WTC11 (cell line): Measurements from ENCODE around the gene GAL. TPM values are rescaled to one million over a fixed set of nuclear protein-coding genes. Genes with fewer than 3 reads are reported as not detected.

Source experiments
- ATAC-seq: fragments of 200-7000 bp; cut with Tn5 transposase; 2 replicates; pipeline ENCODE4 v1.10.0; 2021; ENCODE audit warnings: mild to moderate bottlenecking, moderate library complexity
- CTCF ChIA-PET: fragments of 300-600 bp; sonication (Branson Sonifier 250); formaldehyde crosslinking; loops from one replicate; lab custom pipeline; 2021; ENCODE audit warnings: antibody characterized with exemption; lab: Charles Lee
- POLR2A ChIA-PET: fragments of 350-600 bp; sonication (Branson Sonifier 250); formaldehyde crosslinking; loops from one replicate; lab custom pipeline; 2021; ENCODE audit warnings: antibody characterized with exemption; lab: Charles Lee
- DNase-seq: peaks from one replicate; pipeline ENCODE4 v3.0.0; 2021; ENCODE audit warnings: low spot score
- H3K27ac Mint-ChIP-seq: 2 replicates; pipeline ENCODE4 v1.8.0; 2021; ENCODE audit warnings: mixed read lengths
- H3K27me3 Mint-ChIP-seq: 2 replicates; pipeline ENCODE4 v1.8.0; 2021; ENCODE audit warnings: low read depth, mild to moderate bottlenecking, moderate library complexity, mixed read lengths
- H3K36me3 Mint-ChIP-seq: 2 replicates; pipeline ENCODE4 v1.8.0; 2021; ENCODE audit warnings: mixed read lengths
- H3K4me1 Mint-ChIP-seq: 2 replicates; pipeline ENCODE4 v1.8.0; 2022; ENCODE audit warnings: mixed read lengths
- H3K4me3 Mint-ChIP-seq: 2 replicates; pipeline ENCODE4 v1.8.0; 2021; ENCODE audit warnings: mild to moderate bottlenecking, moderate library complexity, mixed read lengths
- H3K9me3 Mint-ChIP-seq: 2 replicates; pipeline ENCODE4 v1.8.0; 2021; ENCODE audit warnings: mixed read lengths
- ATF2 ChIP-seq: sonication (generic); formaldehyde crosslinking; IDR thresholded peaks from 2 replicates; pipeline ENCODE4 v1.8.1; 2022; ENCODE audit warnings: low read depth, missing genetic modification reagents, borderline replicate concordance
- FOXP4 ChIP-seq: sonication (generic); formaldehyde crosslinking; IDR thresholded peaks from 2 replicates; pipeline ENCODE4 v1.8.0; 2022; ENCODE audit warnings: mild to moderate bottlenecking, missing genetic modification reagents
- JAZF1 ChIP-seq: fragments of 250-450 bp; sonication (Bioruptor Pico); IDR thresholded peaks from 2 replicates; pipeline ENCODE4 v1.9.0; 2021; ENCODE audit warnings: moderate library complexity, mild to moderate bottlenecking, inconsistent platforms
- NFYB ChIP-seq: sonication (generic); formaldehyde crosslinking; conservative IDR thresholded peaks from 2 replicates; pipeline ENCODE4 v1.8.0; 2022; ENCODE audit warnings: low read depth, missing genetic modification reagents
- PRDM15 ChIP-seq: sonication (generic); formaldehyde crosslinking; IDR thresholded peaks from 2 replicates; pipeline ENCODE4 v1.8.0; 2022; ENCODE audit warnings: missing genetic modification reagents
- TEAD1 ChIP-seq: sonication (generic); formaldehyde crosslinking; IDR thresholded peaks from 2 replicates; pipeline ENCODE4 v1.8.0; 2022; ENCODE audit warnings: mild to moderate bottlenecking, missing genetic modification reagents
- TP53 ChIP-seq: sonication (generic); formaldehyde crosslinking; IDR thresholded peaks from 2 replicates; pipeline ENCODE4 v1.8.1; 2023; ENCODE audit warnings: mild to moderate bottlenecking, missing genetic modification reagents
- ZNF423 ChIP-seq: fragments of 250-450 bp; sonication (Bioruptor Pico); IDR thresholded peaks from 2 replicates; pipeline ENCODE4 v2.1.2; 2022; ENCODE audit warnings: mild to moderate bottlenecking, moderate library complexity
- total RNA-seq: library from RNA; stranded (reverse); gene quantifications from 3 replicates; pipeline ENCODE4 v1.2.3, GENCODE V29; 2021
- TF ChIP-seq, protein P1 (sequence below): sonication (generic); formaldehyde crosslinking; IDR thresholded peaks from 2 replicates; pipeline ENCODE4 v1.8.0; 2022; ENCODE audit warnings: mild to moderate bottlenecking, missing genetic modification reagents
- TF ChIP-seq, protein P2 (sequence below): sonication (generic); formaldehyde crosslinking; IDR thresholded peaks from 2 replicates; pipeline ENCODE4 v1.8.1; 2023; ENCODE audit warnings: mild to moderate bottlenecking, missing genetic modification reagents, moderate library complexity
- TF ChIP-seq, protein P3 (sequence below): sonication (generic); formaldehyde crosslinking; IDR thresholded peaks from 2 replicates; pipeline ENCODE4 v1.8.1; 2023; ENCODE audit warnings: mild to moderate bottlenecking, missing genetic modification reagents, moderate library complexity

Gene GAL
- total RNA-seq, 1 experiment from 2014 or later = 102 TPM

DNA sequence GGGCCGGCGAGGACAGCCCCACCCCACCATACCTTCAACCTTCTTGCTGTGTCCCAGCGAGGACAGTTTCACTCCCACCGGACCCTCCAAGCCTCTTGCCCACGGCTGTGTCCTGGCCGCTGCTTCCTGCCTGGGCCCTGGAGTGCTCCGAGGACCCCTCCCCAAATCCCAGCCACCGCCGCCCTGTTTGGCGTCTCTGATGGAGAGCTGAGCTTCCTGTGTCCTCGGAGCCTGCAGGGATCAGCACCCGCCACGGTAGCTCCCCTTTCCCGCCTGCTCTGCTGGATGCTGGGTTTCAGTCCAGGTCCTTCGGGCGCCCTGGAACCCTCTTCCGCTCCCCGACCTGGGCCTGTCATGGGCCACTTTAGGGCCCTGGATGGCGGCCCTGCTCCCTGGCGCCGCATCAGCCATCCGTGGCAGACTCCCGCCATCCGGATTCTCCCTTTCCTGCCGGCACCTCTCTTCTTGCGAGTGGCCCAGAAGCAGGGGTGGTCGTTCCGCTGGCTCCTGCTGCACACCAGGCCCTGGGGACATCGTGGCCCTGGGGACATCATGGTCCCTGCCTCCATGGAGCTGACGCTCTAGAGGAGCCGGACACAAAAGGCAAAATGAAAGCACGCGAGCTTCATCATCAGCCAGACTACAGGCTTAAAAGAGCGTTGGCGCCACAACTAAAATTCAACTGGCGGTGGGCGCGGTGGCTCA, 34.3 kb upstream of the GAL start:
- TF ChIP-seq TP53 (CRISPR knock-in tag) (no peak), TEAD1 (CRISPR knock-in tag) (no peak), ATF2 (no peak)
- TF ChIP-seq, protein P1, sequence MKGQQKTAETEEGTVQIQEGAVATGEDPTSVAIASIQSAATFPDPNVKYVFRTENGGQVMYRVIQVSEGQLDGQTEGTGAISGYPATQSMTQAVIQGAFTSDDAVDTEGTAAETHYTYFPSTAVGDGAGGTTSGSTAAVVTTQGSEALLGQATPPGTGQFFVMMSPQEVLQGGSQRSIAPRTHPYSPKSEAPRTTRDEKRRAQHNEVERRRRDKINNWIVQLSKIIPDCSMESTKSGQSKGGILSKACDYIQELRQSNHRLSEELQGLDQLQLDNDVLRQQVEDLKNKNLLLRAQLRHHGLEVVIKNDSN = no peak
- peaks cover 12% of the 10 kb centered on the region; the same call in 1 of the 2 replicates for H3K4me1 Mint-ChIP-seq
- H3K9me3 Mint-ChIP-seq = peaks cover 22% of the 10 kb centered on the region

GRCh38 chr11:68650801-68651200, 33.5 kb upstream of the GAL start:
- H3K36me3 Mint-ChIP-seq = peaks cover 27% of the 10 kb centered on the region
- H3K4me3 Mint-ChIP-seq = no peak overlapping the region
- CTCF ChIA-PET = interaction anchor here (1.7 to 1.8 kb wide), 2 partner anchors 20 to 148 kb away, joined by 4 to 5 read pairs; no protein-coding TSS in a partner anchor
- ATAC-seq (no peak), DNase-seq (no peak)
- TF ChIP-seq, protein P2, sequence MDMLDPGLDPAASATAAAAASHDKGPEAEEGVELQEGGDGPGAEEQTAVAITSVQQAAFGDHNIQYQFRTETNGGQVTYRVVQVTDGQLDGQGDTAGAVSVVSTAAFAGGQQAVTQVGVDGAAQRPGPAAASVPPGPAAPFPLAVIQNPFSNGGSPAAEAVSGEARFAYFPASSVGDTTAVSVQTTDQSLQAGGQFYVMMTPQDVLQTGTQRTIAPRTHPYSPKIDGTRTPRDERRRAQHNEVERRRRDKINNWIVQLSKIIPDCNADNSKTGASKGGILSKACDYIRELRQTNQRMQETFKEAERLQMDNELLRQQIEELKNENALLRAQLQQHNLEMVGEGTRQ (CRISPR knock-in tag) = no peak
- no peak for TF ChIP-seq ZNF423 (CRISPR knock-in tag)
- TF ChIP-seq JAZF1 (CRISPR knock-in tag) = no peak
- no peak for TF ChIP-seq ATF2
- TF ChIP-seq, protein P3, sequence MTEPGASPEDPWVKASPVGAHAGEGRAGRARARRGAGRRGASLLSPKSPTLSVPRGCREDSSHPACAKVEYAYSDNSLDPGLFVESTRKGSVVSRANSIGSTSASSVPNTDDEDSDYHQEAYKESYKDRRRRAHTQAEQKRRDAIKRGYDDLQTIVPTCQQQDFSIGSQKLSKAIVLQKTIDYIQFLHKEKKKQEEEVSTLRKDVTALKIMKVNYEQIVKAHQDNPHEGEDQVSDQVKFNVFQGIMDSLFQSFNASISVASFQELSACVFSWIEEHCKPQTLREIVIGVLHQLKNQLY = no peak
- TF ChIP-seq PRDM15 (CRISPR knock-in tag) = no peak
- no peak for TF ChIP-seq FOXP4 (CRISPR knock-in tag)
- no peak for TF ChIP-seq NFYB (CRISPR knock-in tag)
- peaks cover 2% of the 10 kb centered on the region; the same call in 1 of the 2 replicates for H3K27me3 Mint-ChIP-seq
- H3K4me1 Mint-ChIP-seq = peaks cover 12% of the 10 kb centered on the region; the same call in 1 of the 2 replicates
- no peak overlapping the region for H3K27ac Mint-ChIP-seq
- H3K9me3 Mint-ChIP-seq = peaks cover 28% of the 10 kb centered on the region
- POLR2A ChIA-PET = no interaction called here

More for the DNA sequence above, 34.3 kb upstream of the GAL start:
- no peak for ATAC-seq
- H3K27me3 Mint-ChIP-seq = no peaks in the 10 kb centered on the region; the same call in 1 of the 2 replicates
- H3K27ac Mint-ChIP-seq = no peak overlapping the region
- CTCF ChIA-PET = interaction anchor here (1.1 to 1.8 kb wide), 4 partner anchors 17 to 148 kb away, joined by 3 to 5 read pairs (median 4); no protein-coding TSS in a partner anchor
- peaks cover 22% of the 10 kb centered on the region for H3K36me3 Mint-ChIP-seq
- no peak for DNase-seq
- no peak overlapping the region for H3K4me3 Mint-ChIP-seq
- POLR2A ChIA-PET = interaction anchor here (0.5 kb wide), 2 partner anchors 17 to 52 kb away, joined by 3 read pairs; no protein-coding TSS in a partner anchor
